Adipocyte (in vitro differentiated cells): ENCODE data around the gene USP8.
"Not testable (repeated sequence)": the region's sequence is repeated elsewhere in the genome, so short reads cannot be mapped to it uniquely, and the experiment has no call there.

Experiments used
- DNase-seq: peaks from one replicate; pipeline ENCODE4 v3.0.0-alpha.2; 2015; ENCODE audit warnings: low read depth
- H3K27me3 ChIP-seq: replicated peaks from 2 replicates; pipeline ENCODE4 v1.7.0; 2013; ENCODE audit warnings: mild to moderate bottlenecking, low read length, moderate library complexity; ENCODE audit not compliant: control insufficient read depth, insufficient read depth
- H3K36me3 ChIP-seq: 2 replicates; pipeline ENCODE4 v1.7.0; 2013; ENCODE audit warnings: low read length, mild to moderate bottlenecking, moderate library complexity; ENCODE audit not compliant: control insufficient read depth, insufficient read depth, severe bottlenecking
- H3K4me1 ChIP-seq: 2 replicates; pipeline ENCODE4 v1.7.0; 2013; ENCODE audit warnings: mild to moderate bottlenecking, low read length, moderate library complexity; ENCODE audit not compliant: control insufficient read depth, insufficient read depth
- H3K4me3 ChIP-seq: 2 replicates; pipeline ENCODE4 v1.7.0; 2013; ENCODE audit warnings: mild to moderate bottlenecking, low read length, moderate library complexity
- H3K9ac ChIP-seq: 2 replicates; pipeline ENCODE4 v1.7.0; 2013; ENCODE audit warnings: mild to moderate bottlenecking, low read length, moderate library complexity
- H3K9me3 ChIP-seq: 2 replicates; pipeline ENCODE4 v1.7.0; 2013; ENCODE audit warnings: mild to moderate bottlenecking, low read length, moderate library complexity; ENCODE audit not compliant: control insufficient read depth

The USP8 gene

DNA sequence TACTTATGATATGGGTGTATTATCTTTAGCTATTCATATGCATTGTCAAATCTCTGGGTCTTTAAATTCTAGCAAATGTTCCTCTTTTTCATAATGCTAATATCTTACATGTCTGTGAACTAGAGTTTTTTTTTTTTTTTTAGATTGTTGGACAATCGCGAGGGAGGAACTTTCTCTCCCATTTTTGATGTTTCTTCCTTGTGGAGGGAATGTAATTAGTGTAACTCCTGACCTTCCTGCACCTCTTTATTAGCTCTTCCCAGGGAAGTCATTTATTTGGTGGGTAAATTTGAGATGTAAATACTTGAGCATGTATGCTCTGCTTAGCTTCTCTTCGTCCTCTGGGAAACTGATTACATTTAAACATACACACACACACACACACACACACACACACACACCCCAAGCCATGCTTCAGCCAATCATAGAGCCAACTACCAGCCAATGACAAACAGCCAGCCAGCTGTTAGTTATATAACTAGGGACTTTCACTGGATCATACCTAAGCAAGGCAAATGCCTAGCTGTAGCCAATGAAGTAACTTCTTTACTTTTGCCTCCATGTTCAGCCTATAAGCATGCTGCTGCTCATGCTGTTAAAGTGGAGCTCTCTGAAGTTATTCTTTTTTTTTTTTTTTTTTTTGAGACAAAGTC lies 8.3 kb upstream of the USP8 start:
- H3K9ac ChIP-seq, result no peak overlapping the region
- no peaks in the 10 kb centered on the region for H3K36me3 ChIP-seq
- H3K4me1 ChIP-seq, result no peaks in the 10 kb centered on the region
- H3K4me3 ChIP-seq, result no peak overlapping the region
- DNase-seq, result no peak
- H3K27me3 ChIP-seq, result no peaks in the 10 kb centered on the region
- H3K9me3 ChIP-seq, result no peaks in the 10 kb centered on the region

DNA sequence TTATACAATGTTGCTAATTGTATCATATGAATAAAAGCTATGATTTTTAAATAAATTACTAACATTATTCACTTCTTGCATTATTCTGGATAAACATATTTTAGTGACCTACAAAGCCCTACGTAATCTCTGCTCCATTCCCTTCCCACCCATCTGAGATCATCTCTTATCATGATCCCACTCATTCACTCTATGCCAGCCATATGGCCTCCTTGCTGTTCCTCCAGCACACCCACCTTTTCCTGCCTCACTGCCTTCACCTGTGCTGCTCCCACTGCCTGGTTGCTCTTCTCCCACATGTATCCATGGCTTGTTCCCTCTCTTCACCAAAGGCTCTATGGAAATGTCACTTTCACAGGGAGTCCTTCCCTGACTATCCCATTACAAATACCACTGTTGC lies 7.3 kb upstream of the USP8 start:
- no peak for DNase-seq
- Histone ChIP-seq H3K9ac (no peak overlapping the region), H3K9me3 (no peaks in the 10 kb centered on the region), H3K36me3 (no peaks in the 10 kb centered on the region), H3K27me3 (no peaks in the 10 kb centered on the region), H3K4me1 (no peaks in the 10 kb centered on the region), H3K4me3 (no peak overlapping the region)

DNA sequence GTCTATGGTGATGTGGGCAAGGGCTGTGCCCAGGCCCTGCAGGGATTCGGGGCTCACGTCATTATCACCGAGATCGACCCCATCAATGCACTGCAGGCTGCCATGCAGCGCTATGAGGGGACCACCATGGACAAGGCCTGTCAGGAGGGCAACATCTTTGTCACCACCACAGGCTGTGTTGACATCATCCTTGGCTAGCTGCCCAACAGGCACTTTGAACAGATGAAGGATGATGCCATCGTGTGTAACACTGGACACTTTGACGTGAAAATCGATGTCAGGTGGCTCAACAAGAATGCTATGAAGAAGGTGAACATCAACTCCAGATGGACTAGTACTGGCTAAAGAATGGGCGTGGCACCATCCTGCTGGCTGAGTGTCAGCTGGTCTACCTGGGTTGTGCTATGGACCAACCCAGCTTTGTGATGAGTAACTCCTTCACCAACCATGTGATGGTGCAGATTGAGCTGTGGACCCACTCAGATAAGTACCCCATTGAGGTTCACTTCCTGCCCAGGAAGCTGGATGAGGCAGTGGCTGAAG lies 6.1 kb upstream of the USP8 start:
- no peaks in the 10 kb centered on the region for H3K4me1 ChIP-seq
- no peak overlapping the region for H3K4me3 ChIP-seq
- no peak overlapping the region for H3K9ac ChIP-seq
- no peaks in the 10 kb centered on the region for H3K36me3 ChIP-seq
- no peaks in the 10 kb centered on the region for H3K9me3 ChIP-seq
- DNase-seq, result no peak
- H3K27me3 ChIP-seq, result no peaks in the 10 kb centered on the region

DNA sequence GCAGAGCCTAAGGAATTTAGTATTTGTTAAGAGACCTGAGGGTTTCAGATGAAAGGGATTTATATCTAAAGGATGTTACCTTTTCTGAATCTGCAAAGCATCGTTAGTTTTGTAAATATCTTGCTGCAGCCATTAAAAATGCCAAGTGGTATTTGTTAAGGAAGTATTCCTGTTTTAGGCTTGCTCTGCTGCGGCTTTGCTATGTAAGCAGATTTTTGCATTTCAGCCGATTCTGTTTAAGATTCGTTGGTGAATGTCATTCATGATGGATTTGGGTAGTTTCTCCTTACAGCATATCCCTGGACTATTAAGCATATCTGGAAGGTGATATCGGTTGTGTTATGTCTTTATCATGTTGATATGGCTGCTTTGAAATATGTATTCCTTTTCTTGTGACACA lies 1.0 kb downstream of the USP8 start:
- Histone ChIP-seq H3K36me3 (no peaks in the 10 kb centered on the region), H3K9me3 (no peaks in the 10 kb centered on the region), H3K4me3 (peak overlapping the region; percentile 87), H3K27me3 (no peaks in the 10 kb centered on the region), H3K9ac (peak overlapping the region; percentile 91), H3K4me1 (peaks cover 21% of the 10 kb centered on the region)
- DNase-seq, result peak; percentile 34

DNA sequence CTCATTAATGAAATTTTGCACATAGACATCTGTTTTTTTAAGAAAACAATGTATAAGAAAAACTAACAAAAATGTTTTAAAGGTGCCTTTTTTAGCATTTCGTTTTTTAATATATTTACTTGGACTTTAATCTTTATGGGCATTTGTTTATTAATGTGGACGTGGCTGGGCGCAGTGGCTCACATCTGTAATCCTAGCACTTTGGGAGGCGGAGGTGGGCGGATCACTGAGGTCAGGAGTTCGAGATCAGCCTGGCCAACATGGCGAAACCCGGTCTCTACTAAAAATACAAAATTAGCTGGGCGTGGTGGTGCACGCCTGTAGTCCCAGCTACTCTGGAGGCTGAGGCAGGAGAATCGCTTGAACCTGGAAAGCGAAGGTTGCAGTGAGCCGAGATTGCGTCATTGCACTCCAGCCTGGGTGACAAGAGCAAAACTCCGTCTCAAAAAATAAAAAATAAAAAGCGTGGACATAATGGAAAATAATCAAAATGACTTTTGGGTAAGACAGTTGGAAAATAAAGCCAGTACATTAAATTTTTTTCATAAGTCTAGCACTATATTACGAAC lies 1.6 kb downstream of the USP8 start:
- Histone ChIP-seq H3K4me1 (peaks cover 24% of the 10 kb centered on the region), H3K4me3 (peak overlapping the region; percentile 87), H3K9ac (peak overlapping the region; percentile 91)
- not testable (repeated sequence) for H3K27me3 ChIP-seq, H3K36me3 ChIP-seq, DNase-seq, H3K9me3 ChIP-seq

DNA sequence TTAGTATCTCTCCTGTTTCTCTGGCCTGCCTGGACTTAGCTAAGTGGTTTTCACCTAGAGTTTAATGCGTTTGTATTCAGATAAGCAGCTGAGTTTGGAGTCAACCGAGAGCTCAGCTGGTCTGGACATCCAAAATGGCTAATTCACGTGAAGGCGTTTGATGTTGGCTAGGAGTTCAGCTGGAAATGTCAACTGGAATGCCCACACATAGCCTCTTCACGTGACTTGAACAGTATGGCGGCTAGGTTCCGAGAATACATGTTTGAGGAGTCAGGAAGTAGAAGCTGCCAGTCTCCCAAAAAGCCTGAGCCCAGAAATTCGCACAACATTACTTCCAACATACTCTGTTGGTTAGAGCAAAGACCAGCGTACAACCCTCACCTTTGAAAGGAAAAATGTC lies 2.2 kb downstream of the USP8 start:
- no peaks in the 10 kb centered on the region for H3K36me3 ChIP-seq
- H3K4me3 ChIP-seq, result no peak overlapping the region
- no peaks in the 10 kb centered on the region for H3K27me3 ChIP-seq
- no peak overlapping the region for H3K9ac ChIP-seq
- no peaks in the 10 kb centered on the region for H3K9me3 ChIP-seq
- peaks cover 30% of the 10 kb centered on the region for H3K4me1 ChIP-seq
- no peak for DNase-seq

DNA sequence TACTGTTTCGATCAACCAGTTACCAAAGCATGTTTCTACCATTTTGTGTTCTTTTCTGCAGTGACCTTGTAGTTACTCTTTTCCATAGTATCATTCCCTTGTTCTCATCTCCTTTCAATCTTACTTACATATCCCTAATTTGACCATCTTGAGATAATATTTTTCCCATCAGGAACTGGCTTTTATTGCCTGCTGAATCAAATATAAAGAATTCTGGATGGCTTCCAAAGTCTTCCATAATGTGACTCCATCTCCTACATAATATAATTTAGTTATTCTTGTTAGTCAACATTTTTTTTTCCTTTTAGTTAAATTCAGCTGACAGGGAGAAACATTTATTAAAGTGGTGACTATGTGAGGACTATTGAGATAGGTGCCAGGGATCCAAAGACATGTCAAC lies 7.0 kb downstream of the USP8 start:
- no peaks in the 10 kb centered on the region for H3K9me3 ChIP-seq
- H3K9ac ChIP-seq, result no peak overlapping the region
- no peak overlapping the region for H3K4me3 ChIP-seq
- no peaks in the 10 kb centered on the region for H3K27me3 ChIP-seq
- H3K4me1 ChIP-seq, result peaks cover 12% of the 10 kb centered on the region
- peak; percentile 33 for DNase-seq
- peaks cover 5% of the 10 kb centered on the region for H3K36me3 ChIP-seq

DNA sequence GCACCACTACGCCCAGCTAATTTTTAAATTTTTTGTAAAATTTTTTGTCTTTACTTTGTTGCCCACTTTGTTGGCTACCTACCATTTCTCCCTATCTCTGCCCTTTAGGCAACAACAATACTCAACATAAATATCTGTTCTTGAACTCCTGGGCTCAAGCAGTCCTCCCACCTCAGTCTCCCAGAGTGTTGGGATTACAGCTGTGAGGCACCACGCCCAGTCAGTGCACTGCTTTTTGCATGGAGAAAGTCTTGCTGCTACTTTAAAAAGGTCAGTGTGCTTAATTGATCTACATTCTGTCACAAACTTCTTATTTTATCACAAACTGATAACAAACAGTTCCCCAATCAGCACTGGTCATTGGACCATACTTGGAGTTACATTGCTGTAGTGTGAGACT lies 8.0 kb downstream of the USP8 start:
- Histone ChIP-seq H3K27me3 (no peaks in the 10 kb centered on the region), H3K9me3 (no peaks in the 10 kb centered on the region), H3K4me1 (peaks cover 9% of the 10 kb centered on the region), H3K4me3 (no peak overlapping the region), H3K36me3 (peaks cover 5% of the 10 kb centered on the region), H3K9ac (no peak overlapping the region)
- DNase-seq, result no peak

DNA sequence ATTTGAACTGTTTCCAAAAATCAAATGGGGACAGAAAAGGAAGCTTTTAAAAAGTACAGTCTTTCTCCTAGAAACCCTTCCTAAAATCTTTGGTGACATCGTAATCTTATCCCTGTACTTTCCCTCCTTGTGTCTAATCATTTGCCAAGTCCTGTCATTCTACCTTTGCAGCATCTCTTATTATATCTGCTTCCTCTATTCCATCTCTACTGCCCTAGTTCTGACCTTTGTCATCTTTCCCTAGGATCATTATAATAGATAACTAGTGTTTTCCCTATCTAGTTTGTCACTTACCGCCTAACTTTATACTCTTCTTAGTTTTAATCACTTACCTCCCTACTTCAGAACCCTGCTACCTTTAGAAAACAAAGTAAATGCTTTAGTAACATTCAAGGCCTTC lies 11.6 kb downstream of the USP8 start:
- H3K9me3 ChIP-seq, result no peaks in the 10 kb centered on the region
- H3K9ac ChIP-seq, result no peak overlapping the region
- no peak for DNase-seq
- no peak overlapping the region for H3K4me3 ChIP-seq
- peaks cover 6% of the 10 kb centered on the region for H3K4me1 ChIP-seq
- H3K36me3 ChIP-seq, result peaks cover 19% of the 10 kb centered on the region
- no peaks in the 10 kb centered on the region for H3K27me3 ChIP-seq

DNA sequence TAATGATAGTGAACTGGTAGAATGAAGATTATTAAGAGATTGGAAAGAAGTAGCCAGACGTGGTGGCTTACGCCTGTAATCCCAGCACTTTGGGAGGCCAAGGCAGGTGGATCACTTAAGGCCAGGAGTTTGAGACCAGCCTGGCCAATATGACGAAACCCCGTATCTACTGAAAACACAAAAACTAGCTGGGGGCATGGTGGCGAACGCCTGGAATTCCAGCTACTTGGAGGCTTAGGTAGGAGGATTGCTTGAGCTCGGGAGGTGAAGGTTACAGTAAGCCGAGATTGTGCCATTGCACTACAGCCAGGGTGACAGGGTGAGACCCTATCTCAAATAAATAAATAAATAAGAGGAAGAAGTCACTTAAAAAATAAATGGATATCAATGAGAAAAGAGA lies 14.0 kb downstream of the USP8 start:
- peaks cover 27% of the 10 kb centered on the region for H3K36me3 ChIP-seq
- no peak overlapping the region for H3K4me3 ChIP-seq
- H3K9me3 ChIP-seq, result no peaks in the 10 kb centered on the region
- H3K27me3 ChIP-seq, result no peaks in the 10 kb centered on the region
- no peak for DNase-seq
- no peaks in the 10 kb centered on the region for H3K4me1 ChIP-seq
- H3K9ac ChIP-seq, result no peak overlapping the region

DNA sequence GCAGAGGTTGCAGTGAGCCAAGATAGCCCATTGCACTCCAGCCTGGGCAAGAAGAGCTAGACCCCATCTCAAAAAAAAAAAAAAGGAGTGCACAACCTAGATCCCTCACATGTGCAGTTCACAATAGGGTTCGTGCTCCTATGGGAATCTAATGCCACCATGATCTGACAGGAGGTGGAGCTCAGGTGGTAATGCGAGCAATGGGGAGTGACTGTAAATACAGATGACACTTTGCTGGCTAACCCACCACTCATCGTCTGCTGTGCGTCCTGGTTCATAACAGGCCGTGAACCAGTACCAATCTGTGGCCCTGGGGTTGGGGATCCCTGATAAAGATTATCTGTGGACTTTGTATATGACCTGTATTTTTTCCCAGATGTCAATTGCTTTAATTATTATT lies 16.7 kb downstream of the USP8 start:
- H3K36me3 ChIP-seq, result peaks cover 38% of the 10 kb centered on the region

DNA sequence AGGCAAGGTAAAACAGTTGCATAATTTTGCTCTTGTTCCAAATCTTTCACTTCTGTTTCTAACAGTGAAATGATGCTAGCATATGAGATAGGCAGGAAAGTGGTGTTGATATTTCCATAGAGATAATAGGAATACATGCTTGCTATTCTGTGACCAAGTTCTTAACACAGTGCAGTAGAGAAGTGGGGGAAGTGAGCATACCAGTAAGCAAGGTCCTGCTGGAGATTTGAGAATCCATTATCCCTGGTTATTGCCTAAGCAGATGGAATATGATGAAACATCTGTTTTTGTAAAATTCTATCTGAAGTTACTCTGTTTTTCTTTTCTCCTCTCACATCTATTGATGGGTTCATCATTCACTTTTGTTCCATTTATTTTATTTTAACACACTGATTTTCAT lies 28.7 kb downstream of the USP8 start:
- peaks cover 29% of the 10 kb centered on the region for H3K4me1 ChIP-seq
- H3K9ac ChIP-seq, result no peak overlapping the region
- H3K27me3 ChIP-seq, result no peaks in the 10 kb centered on the region
- DNase-seq, result peak; percentile 63
- peaks cover 24% of the 10 kb centered on the region for H3K36me3 ChIP-seq
- no peaks in the 10 kb centered on the region for H3K9me3 ChIP-seq
- no peak overlapping the region for H3K4me3 ChIP-seq

More for the DNA sequence above, 16.7 kb downstream of the USP8 start:
- Histone ChIP-seq H3K4me1 (no peaks in the 10 kb centered on the region), H3K9ac (no peak overlapping the region), H3K27me3 (no peaks in the 10 kb centered on the region), H3K9me3 (no peaks in the 10 kb centered on the region), H3K4me3 (no peak overlapping the region)
- no peak for DNase-seq
